Neutrophil (primary cell): ENCODE data around the gene EXOC3L1.
A peak's percentile ranks its signal among the peaks of the same experiment; 100 is the strongest.

ENCODE experiments used
- H3K27ac ChIP-seq: fragments of 200-600 bp; sonication (generic); 2 replicates; pipeline ENCODE4 v1.5.1; 2016; ENCODE audit warnings: mild to moderate bottlenecking, moderate library complexity
- H3K27me3 ChIP-seq: fragments of 200-600 bp; sonication (generic); 2 replicates; pipeline ENCODE4 v1.6.0; 2016; ENCODE audit warnings: mild to moderate bottlenecking
- H3K36me3 ChIP-seq: fragments of 200-600 bp; sonication (generic); 2 replicates; pipeline ENCODE4 v1.5.1; 2017
- H3K4me1 ChIP-seq, 2 experiments: fragments of 200-600 bp in 1 of 2; sonication (generic) in 1 of 2; 1 replicate in 1 of 2; 2 replicates in 1 of 2; pipeline versions ENCODE4 v1.5.1 to v1.6.1; 2013 to 2016; ENCODE audit warnings: low read depth in 1 of 2, low read length in 1 of 2, mild to moderate bottlenecking in 1 of 2, moderate library complexity in 1 of 2; ENCODE audit not compliant: control insufficient read depth in 1 of 2, insufficient read depth in 1 of 2
- H3K4me3 ChIP-seq, 2 experiments: fragments of 200-600 bp in 1 of 2; sonication (generic) in 1 of 2; 1 replicate in 1 of 2; 2 replicates in 1 of 2; pipeline ENCODE4 v1.5.1; 2013 to 2016; ENCODE audit warnings: low read depth in 1 of 2, low read length in 1 of 2, mild to moderate bottlenecking in 1 of 2, moderate library complexity in 1 of 2
- H3K9me3 ChIP-seq: fragments of 200-600 bp; sonication (generic); 2 replicates; pipeline ENCODE4 v1.5.1; 2016
- CTCF ChIP-seq: fragments of 200-600 bp; sonication (generic); IDR thresholded peaks from 2 replicates; pipeline ENCODE4 v1.5.1; 2016; ENCODE audit warnings: antibody characterized with exemption

Gene EXOC3L1

GRCh38 chr16:67226295-67226803, 36.4 kb upstream of the EXOC3L1 start:
- Histone ChIP-seq H3K4me3 (peak overlapping the region; percentile 65 to 84), H3K9me3 (no peaks in the 10 kb centered on the region), H3K27ac (peak overlapping the region; percentile 86), H3K27me3 (no peaks in the 10 kb centered on the region), H3K4me1 (peaks cover 16 to 17% of the 10 kb centered on the region in 2 experiments), H3K36me3 (peaks cover 32% of the 10 kb centered on the region)
- no peak for TF ChIP-seq CTCF

- no peak for TF ChIP-seq CTCF
- Histone ChIP-seq H3K4me3 (no peak overlapping the region), H3K27me3 (no peaks in the 10 kb centered on the region), H3K4me1 (peaks cover 16 to 17% of the 10 kb centered on the region in 2 experiments), H3K36me3 (peaks cover 9% of the 10 kb centered on the region), H3K9me3 (no peaks in the 10 kb centered on the region), H3K27ac (no peak overlapping the region)
These were observed 34.1 kb upstream of the EXOC3L1 start for GRCh38 chr16:67223992-67224391.

GRCh38 chr16:67216612-67217490, 26.9 kb upstream of the EXOC3L1 start:
- H3K36me3 ChIP-seq = no peaks in the 10 kb centered on the region
- no peaks in the 10 kb centered on the region for H3K27me3 ChIP-seq
- H3K27ac ChIP-seq = peak overlapping the region; percentile 69
- no peaks in the 10 kb centered on the region for H3K9me3 ChIP-seq
- no peak for TF ChIP-seq CTCF
- no peak overlapping the region for H3K4me3 ChIP-seq
- H3K4me1 ChIP-seq = peaks cover 27 to 30% of the 10 kb centered on the region in 2 experiments

GRCh38 chr16:67215706-67216105, 25.8 kb upstream of the EXOC3L1 start:
- no peak overlapping the region for H3K4me3 ChIP-seq
- no peak for TF ChIP-seq CTCF
- H3K36me3 ChIP-seq = peaks cover 9% of the 10 kb centered on the region
- H3K27ac ChIP-seq = no peak overlapping the region
- H3K9me3 ChIP-seq = no peaks in the 10 kb centered on the region
- H3K4me1 ChIP-seq = peaks cover 27 to 30% of the 10 kb centered on the region in 2 experiments
- H3K27me3 ChIP-seq = no peaks in the 10 kb centered on the region

GRCh38 chr16:67213197-67214019, 23.5 kb upstream of the EXOC3L1 start:
- no peak overlapping the region for H3K27ac ChIP-seq
- H3K4me3 ChIP-seq = no peak overlapping the region

More at GRCh38 chr16:67213197-67214019, 23.5 kb upstream of the EXOC3L1 start:
- no peak for TF ChIP-seq CTCF
- Histone ChIP-seq H3K36me3 (peaks cover 15% of the 10 kb centered on the region), H3K27me3 (no peaks in the 10 kb centered on the region), H3K4me1 (peaks cover 27 to 30% of the 10 kb centered on the region in 2 experiments), H3K9me3 (no peaks in the 10 kb centered on the region)
